SK-N-SH (cell line): ENCODE results near the gene CBFA2T2. TPM values are rescaled to one million over a fixed set of nuclear protein-coding genes. Genes with fewer than 3 reads are reported as not detected.
A peak's percentile ranks its signal among the peaks of the same experiment; 100 is the strongest.

Experiments used
- CTCF ChIA-PET: fragments of 300-600, 350-600 bp; formaldehyde crosslinking; extraction: SDS; loops from one replicate; lab custom pipeline; 2021; lab: Yijun Ruan, JAX
- POLR2A ChIA-PET: fragments of 350-600 bp; sonication (Branson Sonifier 250); formaldehyde crosslinking; extraction: SDS; loops from one replicate; lab custom pipeline; 2020; ENCODE audit warnings: antibody characterized with exemption, inconsistent platforms; lab: Yijun Ruan, JAX
- DNase-seq: peaks from one replicate; pipeline ENCODE4 v3.0.0; 2012
- H2AFZ ChIP-seq: fragments of 200-600 bp; sonication (generic); 2 replicates; pipeline ENCODE4 v1.8.1; 2016; ENCODE audit warnings: antibody characterized with exemption, mild to moderate bottlenecking, low read depth
- H3F3A ChIP-seq: fragments of 200-600 bp; sonication (generic); replicated peaks from 2 replicates; pipeline ENCODE3; 2016; ENCODE audit warnings: antibody characterized with exemption, mild to moderate bottlenecking; ENCODE audit not compliant: insufficient read depth
- H3K27ac ChIP-seq, 2 experiments: fragments of 200-500 bp in 1 of 2; fragments of 200-600 bp in 1 of 2; sonication (Bioruptor generic) in 1 of 2; sonication (generic), shearing (Covaris generic) in 1 of 2; 2 replicates each; pipeline versions ENCODE4 v1.5.1 to v1.6.1; 2014 to 2016; ENCODE audit warnings: low read depth in 2 of 2, inconsistent platforms in 1 of 2, low read length in 1 of 2, mild to moderate bottlenecking in 1 of 2, mixed read lengths in 1 of 2
- H3K27me3 ChIP-seq: fragments of 200-600 bp; sonication (generic), shearing (Covaris generic); 2 replicates; pipeline ENCODE4 v1.6.1; 2016; ENCODE audit warnings: mixed run types; ENCODE audit not compliant: insufficient read depth
- H3K36me3 ChIP-seq, 2 experiments: fragments of 200-500 bp in 1 of 2; fragments of 200-600 bp in 1 of 2; sonication (Bioruptor generic) in 1 of 2; sonication (generic) in 1 of 2; replicated peaks in 1 of 2; 2 replicates each; pipeline versions ENCODE3 to v1.5.1; 2014 to 2016; ENCODE audit warnings: low read length in 1 of 2, mild to moderate bottlenecking in 1 of 2; ENCODE audit not compliant: insufficient read depth in 2 of 2, control insufficient read depth in 1 of 2
- H3K4me1 ChIP-seq, 2 experiments: fragments of 200-500 bp in 1 of 2; fragments of 200-600 bp in 1 of 2; sonication (Bioruptor generic) in 1 of 2; sonication (generic), shearing (Covaris generic) in 1 of 2; 2 replicates each; pipeline versions ENCODE4 v1.5.1 to v1.6.1; 2014 to 2016; ENCODE audit warnings: low read depth in 1 of 2, low read length in 1 of 2, mixed run types in 1 of 2; ENCODE audit not compliant: insufficient read depth in 2 of 2, control insufficient read depth in 1 of 2
- H3K4me2 ChIP-seq: fragments of 200-600 bp; sonication (generic), shearing (Covaris generic); 2 replicates; pipeline ENCODE4 v1.6.1; 2017; ENCODE audit warnings: mixed run types
- H3K4me3 ChIP-seq, 2 experiments: fragments of 200-500 bp in 1 of 2; fragments of 200-600 bp in 1 of 2; sonication (Bioruptor generic) in 1 of 2; sonication (generic), shearing (Covaris generic) in 1 of 2; 2 replicates each; pipeline versions ENCODE4 v1.5.1 to v1.8.1; 2014 to 2016; ENCODE audit warnings: low read depth in 2 of 2, inconsistent platforms in 1 of 2, low read length in 1 of 2, mild to moderate bottlenecking in 1 of 2, mixed read lengths in 1 of 2, moderate library complexity in 1 of 2
- H3K79me2 ChIP-seq: fragments of 200-600 bp; sonication (generic); 2 replicates; pipeline ENCODE4 v1.8.1; 2017; ENCODE audit warnings: mild to moderate bottlenecking; ENCODE audit not compliant: insufficient read depth
- H3K9ac ChIP-seq: fragments of 200-600 bp; sonication (generic); 2 replicates; pipeline ENCODE4 v1.6.1; 2017; ENCODE audit warnings: mixed run types
- H3K9me2 ChIP-seq: fragments of 200-600 bp; sonication (generic); 2 replicates; pipeline ENCODE4 v1.6.1; 2017; ENCODE audit warnings: mixed run types
- H3K9me3 ChIP-seq: fragments of 200-600 bp; sonication (generic); 2 replicates; pipeline ENCODE4 v1.6.1; 2017; ENCODE audit warnings: mixed run types, mild to moderate bottlenecking, moderate library complexity
- H4K20me1 ChIP-seq: fragments of 200-600 bp; sonication (generic); 2 replicates; pipeline ENCODE4 v1.6.1; 2017; ENCODE audit warnings: mild to moderate bottlenecking, mixed run types; ENCODE audit not compliant: insufficient read depth
- EP300 ChIP-seq, 2 experiments: IDR thresholded peaks; 2 replicates each; pipeline versions ENCODE4 v1.4.0 to v1.6.1; 2012; ENCODE audit warnings: borderline replicate concordance in 1 of 2, low read depth in 1 of 2, low read length in 1 of 2
- FOSL2 ChIP-seq: IDR thresholded peaks from 2 replicates; pipeline ENCODE4 v1.4.0; 2012; ENCODE audit warnings: low read depth, mild to moderate bottlenecking, moderate library complexity, borderline replicate concordance
- FOXJ3 ChIP-seq: sonication (generic); formaldehyde crosslinking; IDR thresholded peaks from 2 replicates; pipeline ENCODE4 v1.5.1; 2020; ENCODE audit warnings: mild to moderate bottlenecking, missing genetic modification reagents
- FOXM1 ChIP-seq: IDR thresholded peaks from 2 replicates; pipeline ENCODE4 v1.4.0; 2012; ENCODE audit warnings: low read depth, mild to moderate bottlenecking
- GATA2 ChIP-seq: sonication (generic); formaldehyde crosslinking; IDR thresholded peaks from 2 replicates; pipeline ENCODE4 v1.5.0; 2020; ENCODE audit warnings: mild to moderate bottlenecking, missing genetic modification reagents
- NFIC ChIP-seq: IDR thresholded peaks from 2 replicates; pipeline ENCODE4 v1.4.0; 2012; ENCODE audit warnings: borderline replicate concordance
- NRF1 ChIP-seq: IDR thresholded peaks from 2 replicates; pipeline ENCODE4 v1.6.1; 2012; ENCODE audit warnings: low read depth, mild to moderate bottlenecking, low read length
- RCOR1 ChIP-seq: fragments of 150-350 bp; IDR thresholded peaks from 2 replicates; pipeline ENCODE4 v1.6.1; 2017; ENCODE audit warnings: antibody characterized with exemption, low read length
- RXRA ChIP-seq: IDR thresholded peaks from 2 replicates; pipeline ENCODE4 v1.4.0; 2012; ENCODE audit warnings: low read depth, mild to moderate bottlenecking, borderline replicate concordance
- SIN3A ChIP-seq: IDR thresholded peaks from 2 replicates; pipeline ENCODE4 v1.6.1; 2012; ENCODE audit warnings: low read depth, mild to moderate bottlenecking, low read length, moderate library complexity, borderline replicate concordance
- SMC3 ChIP-seq: IDR thresholded peaks from 2 replicates; pipeline ENCODE4 v1.6.1; 2012; ENCODE audit warnings: low read depth, low read length, improper control_type of control experiment
- TAF1 ChIP-seq: IDR thresholded peaks from 2 replicates; pipeline ENCODE4 v1.6.1; 2012; ENCODE audit warnings: low read depth, mild to moderate bottlenecking, low read length, moderate library complexity, borderline replicate concordance
- TCF12 ChIP-seq: IDR thresholded peaks from 2 replicates; pipeline ENCODE4 v1.4.0; 2012
- YY1 ChIP-seq: IDR thresholded peaks from 2 replicates; pipeline ENCODE4 v1.4.0; 2012; ENCODE audit warnings: low read depth, mild to moderate bottlenecking
- WGBS: methylation state at CpG from one replicate; pipeline ENCODE4 v1.1.6; 2017; ENCODE audit warnings: low lambda C conversion rate; 5-methylcytosine and 5-hydroxymethylcytosine counted together
- polyA plus RNA-seq, 3 experiments: library from polyadenylated mRNA; depleted of rRNA; stranded (reverse); fragments of >200 nt; gene quantifications; 2 replicates each; pipeline ENCODE4 v1.2.3, GENCODE V29; 2012
- TF ChIP-seq, protein P1 (sequence below): IDR thresholded peaks from 2 replicates; pipeline ENCODE4 v1.4.0; 2012; ENCODE audit warnings: low read depth, borderline replicate concordance
- TF ChIP-seq, protein P2 (sequence below): fragments of 150-350 bp; IDR thresholded peaks from 2 replicates; pipeline ENCODE4 v1.6.1; 2016; ENCODE audit warnings: mild to moderate bottlenecking, low read depth, low read length
- TF ChIP-seq, protein P3 (sequence below): IDR thresholded peaks from 2 replicates; pipeline ENCODE4 v1.4.0; 2012; ENCODE audit warnings: low read depth

The CBFA2T2 gene
- polyA plus RNA-seq, 1 of the 3 experiments (the other 2 are of a cell fraction) = 11.0 TPM

DNA sequence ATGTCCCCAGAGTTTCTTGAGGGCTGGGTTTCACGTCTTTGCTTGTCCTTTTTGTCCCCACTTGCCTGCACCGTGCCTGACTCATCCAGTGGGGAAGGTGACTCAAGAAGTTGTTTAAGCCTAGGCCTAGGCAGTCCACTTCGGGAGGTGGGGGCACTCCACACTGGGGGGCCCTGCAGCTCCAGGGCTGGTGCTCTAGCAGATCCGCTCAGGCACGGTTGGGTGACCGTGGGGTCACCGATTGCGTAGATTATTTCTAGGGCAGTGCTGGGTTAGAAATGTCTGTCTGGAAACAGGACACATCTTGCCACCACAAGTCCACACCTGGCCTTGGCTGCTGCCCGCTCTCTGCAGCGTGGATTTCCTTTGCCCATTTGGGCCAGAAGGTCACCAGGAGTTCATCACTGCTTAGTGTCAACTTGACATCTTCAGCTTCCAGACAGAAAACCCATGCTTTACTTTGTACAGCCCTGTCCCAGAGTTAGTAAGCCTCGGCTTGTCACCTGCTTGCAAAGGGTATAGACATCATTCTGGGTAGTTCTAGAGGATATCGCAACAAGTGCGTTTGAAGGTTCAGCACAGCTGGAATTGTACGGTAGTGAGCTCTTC lies 158.6 kb downstream of the CBFA2T2 start:
- TF ChIP-seq, protein P1, sequence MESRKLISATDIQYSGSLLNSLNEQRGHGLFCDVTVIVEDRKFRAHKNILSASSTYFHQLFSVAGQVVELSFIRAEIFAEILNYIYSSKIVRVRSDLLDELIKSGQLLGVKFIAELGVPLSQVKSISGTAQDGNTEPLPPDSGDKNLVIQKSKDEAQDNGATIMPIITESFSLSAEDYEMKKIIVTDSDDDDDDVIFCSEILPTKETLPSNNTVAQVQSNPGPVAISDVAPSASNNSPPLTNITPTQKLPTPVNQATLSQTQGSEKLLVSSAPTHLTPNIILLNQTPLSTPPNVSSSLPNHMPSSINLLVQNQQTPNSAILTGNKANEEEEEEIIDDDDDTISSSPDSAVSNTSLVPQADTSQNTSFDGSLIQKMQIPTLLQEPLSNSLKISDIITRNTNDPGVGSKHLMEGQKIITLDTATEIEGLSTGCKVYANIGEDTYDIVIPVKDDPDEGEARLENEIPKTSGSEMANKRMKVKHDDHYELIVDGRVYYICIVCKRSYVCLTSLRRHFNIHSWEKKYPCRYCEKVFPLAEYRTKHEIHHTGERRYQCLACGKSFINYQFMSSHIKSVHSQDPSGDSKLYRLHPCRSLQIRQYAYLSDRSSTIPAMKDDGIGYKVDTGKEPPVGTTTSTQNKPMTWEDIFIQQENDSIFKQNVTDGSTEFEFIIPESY = no peak
- no peak for TF ChIP-seq SIN3A
- TF ChIP-seq NFIC = no peak
- TF ChIP-seq GATA2 (CRISPR knock-in tag) = peak; percentile 19; the same call in 1 of the 2 replicates
- no peak for TF ChIP-seq TCF12
- no peak for TF ChIP-seq RCOR1
- no peak for TF ChIP-seq TAF1
- 0 out of 2 replicates have a peak, but pooled peaks have one; percentile 40 for TF ChIP-seq FOXJ3 (CRISPR knock-in tag)
- TF ChIP-seq FOSL2 = no peak
- TF ChIP-seq, protein P2, sequence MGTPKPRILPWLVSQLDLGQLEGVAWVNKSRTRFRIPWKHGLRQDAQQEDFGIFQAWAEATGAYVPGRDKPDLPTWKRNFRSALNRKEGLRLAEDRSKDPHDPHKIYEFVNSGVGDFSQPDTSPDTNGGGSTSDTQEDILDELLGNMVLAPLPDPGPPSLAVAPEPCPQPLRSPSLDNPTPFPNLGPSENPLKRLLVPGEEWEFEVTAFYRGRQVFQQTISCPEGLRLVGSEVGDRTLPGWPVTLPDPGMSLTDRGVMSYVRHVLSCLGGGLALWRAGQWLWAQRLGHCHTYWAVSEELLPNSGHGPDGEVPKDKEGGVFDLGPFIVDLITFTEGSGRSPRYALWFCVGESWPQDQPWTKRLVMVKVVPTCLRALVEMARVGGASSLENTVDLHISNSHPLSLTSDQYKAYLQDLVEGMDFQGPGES = no peak
- TF ChIP-seq NRF1 = no peak
- no peak for TF ChIP-seq RXRA
- TF ChIP-seq SMC3 = no peak
- TF ChIP-seq, protein P3, sequence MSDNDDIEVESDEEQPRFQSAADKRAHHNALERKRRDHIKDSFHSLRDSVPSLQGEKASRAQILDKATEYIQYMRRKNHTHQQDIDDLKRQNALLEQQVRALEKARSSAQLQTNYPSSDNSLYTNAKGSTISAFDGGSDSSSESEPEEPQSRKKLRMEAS = no peak
- no peak for TF ChIP-seq YY1
- TF ChIP-seq EP300 (IDR thresholded peaks at IDR 0.05; ENCODE audit: borderline replicate concordance in 1 of 2, low read depth in 1 of 2, low read length in 1 of 2) = peak in 1 of 2 experiments; percentile 58; a peak in 2 of 4 replicates
- no peak for TF ChIP-seq FOXM1
- 79% methylated on average over 11 of the region's 14 CpGs for WGBS
- no peak overlapping the region for H3K4me2 ChIP-seq
- no peaks in the 10 kb centered on the region for H3K9me3 ChIP-seq
- no peaks in the 10 kb centered on the region for H3K79me2 ChIP-seq
- no peak overlapping the region for H2AFZ ChIP-seq
- DNase-seq = peak; percentile 51
- peaks cover 13 to 56% of the 10 kb centered on the region in 2 experiments; a peak in 3 of 4 replicates for H3K4me1 ChIP-seq
- H3K4me3 ChIP-seq = no peak overlapping the region
- no peaks in the 10 kb centered on the region for H3K27me3 ChIP-seq
- H3K9me2 ChIP-seq = no peaks in the 10 kb centered on the region
- peak overlapping the region in 1 of 2 experiments; percentile 93; a peak in 2 of 4 replicates for H3K27ac ChIP-seq
- ChIA-PET CTCF (interaction anchor here (0.7 to 9.2 kb wide), 8 partner anchors 18 to 204 kb away, joined by 3 to 114 read pairs (median 6); partner anchors contain the start of genes ACTL10 and C20orf144), POLR2A (interaction anchor here (0.9 to 1.9 kb wide), 7 partner anchors 59 to 247 kb away, joined by 3 to 9 read pairs (median 5); partner anchors contain the start of genes CBFA2T2, CDK5RAP1 and SNTA1)
- peaks cover 32% of the 10 kb centered on the region for H4K20me1 ChIP-seq
- no peak overlapping the region for H3K9ac ChIP-seq
- peaks cover 26% of the 10 kb centered on the region for H3F3A ChIP-seq
- H3K36me3 ChIP-seq = peaks cover 3 to 16% of the 10 kb centered on the region in 2 experiments
